Uterus (tissue), 2 donors: ENCODE measurements around the gene COPS3.

Experiments used
- CTCF ChIP-seq, 4 experiments: fragments of 200-600 bp in 2 of 4; fragments of 450-650 bp in 2 of 4; sonication (generic) in 2 of 4; IDR thresholded peaks; one replicate each; pipeline ENCODE4 v1.5.1; 2016 to 2019; ENCODE audit warnings: antibody characterized with exemption in 4 of 4, mild to moderate bottlenecking in 2 of 4, moderate library complexity in 1 of 4
- POLR2A ChIP-seq, 2 donors: fragments of 450-650 bp; IDR thresholded peaks; one replicate each; pipeline ENCODE4 v1.6.1; 2016; ENCODE audit warnings: antibody characterized with exemption in 2 of 2, mild to moderate bottlenecking in 1 of 2, moderate library complexity in 1 of 2

GRCh38 chr17:17196776-17197175, 84.3 kb downstream of the COPS3 start:
- no peak for TF ChIP-seq CTCF (IDR thresholded peaks at IDR 0.05)
- no peak for TF ChIP-seq POLR2A (IDR thresholded peaks at IDR 0.05)
